SU-DHL-6 (cell line): ENCODE measurements around the gene ACTN4.
A peak's percentile ranks its signal among the peaks of the same experiment; 100 is the strongest.

ENCODE experiments used
- H2AFZ ChIP-seq: fragments of 200-600 bp; sonication (generic); 2 replicates; pipeline ENCODE4 v1.6.1; 2014; ENCODE audit warnings: low read depth, mild to moderate bottlenecking, moderate library complexity, mixed read lengths, antibody characterized with exemption, low read length; ENCODE audit not compliant: severe bottlenecking
- H3F3A ChIP-seq: fragments of 200-600 bp; shearing (Covaris generic); 2 replicates; pipeline ENCODE4 v1.6.0; 2016; ENCODE audit warnings: antibody characterized with exemption, mild to moderate bottlenecking; ENCODE audit not compliant: insufficient read depth
- H3K27ac ChIP-seq: fragments of 200-600 bp; sonication (generic); 2 replicates; pipeline ENCODE4 v1.5.1; 2016; ENCODE audit warnings: low read depth, mild to moderate bottlenecking, low read length, moderate library complexity, mixed read lengths
- H3K27me3 ChIP-seq: fragments of 200-600 bp; sonication (generic), shearing (Covaris generic); 2 replicates; pipeline ENCODE4 v1.6.0; 2014; ENCODE audit warnings: mild to moderate bottlenecking, low read length
- H3K36me3 ChIP-seq: fragments of 200-600 bp; sonication (generic); 2 replicates; pipeline ENCODE4 v1.6.1; 2014; ENCODE audit warnings: mild to moderate bottlenecking, low read length, mixed read lengths
- H3K4me2 ChIP-seq: fragments of 300-600, 200-600 bp; shearing (Covaris generic), sonication (generic); 2 replicates; pipeline ENCODE4 v1.6.0; 2014; ENCODE audit warnings: low read length, low read depth, mild to moderate bottlenecking; ENCODE audit not compliant: poor library complexity, severe bottlenecking
- H3K4me3 ChIP-seq: fragments of 200-600 bp; sonication (generic); 2 replicates; pipeline ENCODE4 v1.5.1; 2014; ENCODE audit warnings: antibody characterized with exemption, low read length, mild to moderate bottlenecking, mixed read lengths; ENCODE audit not compliant: insufficient read depth, poor library complexity, severe bottlenecking
- H3K79me2 ChIP-seq: fragments of 200-600 bp; sonication (generic); 2 replicates; pipeline ENCODE4 v1.6.1; 2014; ENCODE audit warnings: mild to moderate bottlenecking, low read length, moderate library complexity; ENCODE audit not compliant: insufficient read depth
- H3K9ac ChIP-seq: fragments of 200-600 bp; sonication (generic); 2 replicates; pipeline ENCODE4 v1.7.0; 2014; ENCODE audit warnings: mild to moderate bottlenecking, low read length
- H3K9me2 ChIP-seq: fragments of 200-600 bp; sonication (generic); replicated peaks from 2 replicates; pipeline ENCODE4 v1.6.1; 2014; ENCODE audit warnings: low read length; ENCODE audit not compliant: insufficient read depth
- H3K9me3 ChIP-seq: fragments of 200-600 bp; sonication (generic); 2 replicates; pipeline ENCODE4 v1.6.1; 2014; ENCODE audit warnings: low read length, mixed read lengths; ENCODE audit not compliant: insufficient read depth
- H4K20me1 ChIP-seq: fragments of 200-600 bp; sonication (generic); 2 replicates; pipeline ENCODE4 v1.6.1; 2014; ENCODE audit warnings: low read depth, mild to moderate bottlenecking, antibody characterized with exemption, low read length, moderate library complexity, mixed read lengths
- EZH2phosphoT487 ChIP-seq: fragments of 200-600 bp; sonication (generic), shearing (Covaris generic); conservative IDR thresholded peaks from 2 replicates; pipeline ENCODE4 v1.6.1; 2018; ENCODE audit warnings: mild to moderate bottlenecking, antibody characterized with exemption, low read length, moderate library complexity, mixed read lengths
- TF ChIP-seq, protein P1 (sequence below): fragments of 200-600 bp; sonication (generic); IDR thresholded peaks from one replicate; pipeline ENCODE4 v1.5.1; 2017; ENCODE audit warnings: antibody characterized with exemption, mild to moderate bottlenecking, low read length, moderate library complexity; ENCODE audit not compliant: insufficient read depth, poor library complexity, severe bottlenecking

ACTN4 gene

DNA sequence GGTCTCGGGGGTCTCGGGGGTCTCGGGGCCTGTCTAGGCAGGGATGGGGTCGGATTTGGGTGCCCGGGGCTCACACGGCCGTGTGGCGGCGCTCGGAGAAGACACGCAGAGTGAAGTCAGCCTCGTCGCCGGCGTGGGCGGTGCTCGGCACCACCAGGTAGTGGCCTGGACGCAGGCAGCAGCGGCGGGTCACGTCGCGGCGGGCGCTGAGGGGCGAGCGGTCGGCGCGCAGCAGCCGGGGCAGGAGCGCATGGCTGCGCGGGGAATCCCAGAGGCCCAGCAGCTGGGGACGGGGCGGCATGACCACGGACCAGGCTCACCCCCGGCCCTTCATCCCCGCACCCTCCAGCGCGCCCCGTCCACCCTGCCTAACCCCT lies 88.6 kb downstream of the ACTN4 start:
- no peak overlapping the region for H2AFZ ChIP-seq
- H3K4me2 ChIP-seq, result peak overlapping the region; percentile 35
- no peak overlapping the region for H3K4me3 ChIP-seq
- H3K36me3 ChIP-seq, result no peaks in the 10 kb centered on the region
- H3F3A ChIP-seq, result peaks cover 6% of the 10 kb centered on the region
- H3K79me2 ChIP-seq, result no peaks in the 10 kb centered on the region
- TF ChIP-seq, protein P1, sequence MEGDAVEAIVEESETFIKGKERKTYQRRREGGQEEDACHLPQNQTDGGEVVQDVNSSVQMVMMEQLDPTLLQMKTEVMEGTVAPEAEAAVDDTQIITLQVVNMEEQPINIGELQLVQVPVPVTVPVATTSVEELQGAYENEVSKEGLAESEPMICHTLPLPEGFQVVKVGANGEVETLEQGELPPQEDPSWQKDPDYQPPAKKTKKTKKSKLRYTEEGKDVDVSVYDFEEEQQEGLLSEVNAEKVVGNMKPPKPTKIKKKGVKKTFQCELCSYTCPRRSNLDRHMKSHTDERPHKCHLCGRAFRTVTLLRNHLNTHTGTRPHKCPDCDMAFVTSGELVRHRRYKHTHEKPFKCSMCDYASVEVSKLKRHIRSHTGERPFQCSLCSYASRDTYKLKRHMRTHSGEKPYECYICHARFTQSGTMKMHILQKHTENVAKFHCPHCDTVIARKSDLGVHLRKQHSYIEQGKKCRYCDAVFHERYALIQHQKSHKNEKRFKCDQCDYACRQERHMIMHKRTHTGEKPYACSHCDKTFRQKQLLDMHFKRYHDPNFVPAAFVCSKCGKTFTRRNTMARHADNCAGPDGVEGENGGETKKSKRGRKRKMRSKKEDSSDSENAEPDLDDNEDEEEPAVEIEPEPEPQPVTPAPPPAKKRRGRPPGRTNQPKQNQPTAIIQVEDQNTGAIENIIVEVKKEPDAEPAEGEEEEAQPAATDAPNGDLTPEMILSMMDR, result no peak
- H4K20me1 ChIP-seq, result no peaks in the 10 kb centered on the region
- no peaks in the 10 kb centered on the region for H3K9me3 ChIP-seq
- H3K9me2 ChIP-seq, result no peaks in the 10 kb centered on the region
- H3K9ac ChIP-seq, result no peak overlapping the region
- no peaks in the 10 kb centered on the region for H3K27me3 ChIP-seq
- no peak overlapping the region for H3K27ac ChIP-seq

DNA sequence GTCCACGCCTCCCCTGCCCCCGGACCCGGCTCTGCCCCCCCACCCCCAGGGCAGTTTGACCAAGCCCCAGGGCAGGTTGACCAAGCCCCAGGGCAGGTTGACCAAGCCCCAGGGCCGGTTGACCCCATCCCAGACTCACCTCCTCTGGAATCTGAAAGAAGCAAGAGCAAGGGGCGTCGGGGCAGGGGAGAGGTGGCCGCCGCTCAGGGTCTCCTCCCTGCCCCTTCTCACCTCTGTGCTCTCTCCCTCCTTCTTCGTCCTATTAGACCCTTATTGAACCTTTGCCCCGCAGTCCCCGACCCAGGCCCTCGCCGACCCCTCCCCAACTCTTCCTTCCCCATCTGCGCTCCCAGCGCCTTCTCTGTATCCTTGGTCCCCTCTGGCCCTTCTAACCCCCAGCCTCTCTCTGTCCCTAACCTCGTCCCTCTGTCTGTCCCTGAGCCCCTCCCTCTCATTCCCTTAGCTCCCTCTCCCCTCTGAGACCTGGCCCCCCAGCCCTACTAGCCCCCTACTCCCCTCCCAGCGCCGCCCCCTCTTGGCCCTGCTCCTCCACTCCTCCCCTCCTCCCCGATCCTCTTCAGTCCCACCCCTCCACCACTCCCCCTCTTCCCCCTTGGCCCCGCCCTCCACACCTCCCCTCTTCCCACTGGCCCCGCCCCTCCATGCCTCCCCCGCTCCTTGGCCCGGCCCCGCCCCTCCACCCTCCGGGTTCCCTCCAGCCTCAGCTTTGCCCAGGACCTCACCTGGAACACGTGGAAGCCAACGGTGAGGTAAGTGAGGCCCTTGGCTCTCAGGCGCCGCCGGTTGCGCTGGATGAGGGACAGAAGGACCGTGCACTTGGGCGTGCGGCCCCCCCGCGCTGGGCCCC lies 89.2 kb downstream of the ACTN4 start:
- Histone ChIP-seq H2AFZ (no peak overlapping the region), H3K9ac (no peak overlapping the region), H3K36me3 (no peaks in the 10 kb centered on the region), H4K20me1 (no peaks in the 10 kb centered on the region), H3K27ac (no peak overlapping the region), H3K9me2 (no peaks in the 10 kb centered on the region), H3K4me2 (peak overlapping the region; percentile 35), H3K4me3 (no peak overlapping the region), H3F3A (peaks cover 6% of the 10 kb centered on the region), H3K9me3 (no peaks in the 10 kb centered on the region), H3K27me3 (no peaks in the 10 kb centered on the region), H3K79me2 (no peaks in the 10 kb centered on the region)
- TF ChIP-seq, protein P1, result no peak
- TF ChIP-seq EZH2phosphoT487, result no peak

- no peaks in the 10 kb centered on the region for H3K9me3 ChIP-seq
- no peak overlapping the region for H3K4me3 ChIP-seq
- H3K9me2 ChIP-seq, result no peaks in the 10 kb centered on the region
- H2AFZ ChIP-seq, result no peak overlapping the region
- no peak overlapping the region for H3K9ac ChIP-seq
- H3K27ac ChIP-seq, result no peak overlapping the region
- H4K20me1 ChIP-seq, result no peaks in the 10 kb centered on the region
- no peak overlapping the region for H3K4me2 ChIP-seq
- H3K27me3 ChIP-seq, result no peaks in the 10 kb centered on the region
- H3K36me3 ChIP-seq, result no peaks in the 10 kb centered on the region
- no peaks in the 10 kb centered on the region for H3K79me2 ChIP-seq
- TF ChIP-seq EZH2phosphoT487, result no peak
- TF ChIP-seq, protein P1, result no peak
- peaks cover 6% of the 10 kb centered on the region for H3F3A ChIP-seq
Measured at GRCh38 chr19:38737281-38737865, 89.9 kb downstream of the ACTN4 start.
